Measurements from ENCODE around the gene ZNF827.

- TF ChIP-seq POLR2A (IDR thresholded peaks at IDR 0.05; ENCODE audit: borderline replicate concordance, extremely low read depth, insufficient read depth, insufficient read length) (no peak), FOSL1 (IDR thresholded peaks at IDR 0.05; ENCODE audit: low read depth) (no peak), EZH2phosphoT487 (IDR thresholded peaks at IDR 0.05; ENCODE audit: borderline replicate concordance) (no peak)
- TF ChIP-seq, protein P1, sequence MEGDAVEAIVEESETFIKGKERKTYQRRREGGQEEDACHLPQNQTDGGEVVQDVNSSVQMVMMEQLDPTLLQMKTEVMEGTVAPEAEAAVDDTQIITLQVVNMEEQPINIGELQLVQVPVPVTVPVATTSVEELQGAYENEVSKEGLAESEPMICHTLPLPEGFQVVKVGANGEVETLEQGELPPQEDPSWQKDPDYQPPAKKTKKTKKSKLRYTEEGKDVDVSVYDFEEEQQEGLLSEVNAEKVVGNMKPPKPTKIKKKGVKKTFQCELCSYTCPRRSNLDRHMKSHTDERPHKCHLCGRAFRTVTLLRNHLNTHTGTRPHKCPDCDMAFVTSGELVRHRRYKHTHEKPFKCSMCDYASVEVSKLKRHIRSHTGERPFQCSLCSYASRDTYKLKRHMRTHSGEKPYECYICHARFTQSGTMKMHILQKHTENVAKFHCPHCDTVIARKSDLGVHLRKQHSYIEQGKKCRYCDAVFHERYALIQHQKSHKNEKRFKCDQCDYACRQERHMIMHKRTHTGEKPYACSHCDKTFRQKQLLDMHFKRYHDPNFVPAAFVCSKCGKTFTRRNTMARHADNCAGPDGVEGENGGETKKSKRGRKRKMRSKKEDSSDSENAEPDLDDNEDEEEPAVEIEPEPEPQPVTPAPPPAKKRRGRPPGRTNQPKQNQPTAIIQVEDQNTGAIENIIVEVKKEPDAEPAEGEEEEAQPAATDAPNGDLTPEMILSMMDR (IDR thresholded peaks at IDR 0.05 in 2 of 3, conservative IDR thresholded peaks at IDR 0.05 in 1 of 3; ENCODE audit: borderline replicate concordance in 1 of 3, insufficient read depth in 1 of 3, low read depth in 2 of 3, low read length in 2 of 3): no peak
Observed at GRCh38 chr4:145770124-145770523, 168.5 kb downstream of the ZNF827 start.

Measured in HCT116 (cell line).